Lower leg skin (tissue), 3 donors: ENCODE results near the gene RAD54L.
A peak's percentile ranks its signal among the peaks of the same experiment; 100 is the strongest.

Experiments
- CTCF ChIP-seq, 3 donors: fragments of 450-650 bp; IDR thresholded peaks; one replicate each; pipeline ENCODE4 v1.5.1; 2016; ENCODE audit warnings: antibody characterized with exemption in 3 of 3, mild to moderate bottlenecking in 3 of 3, moderate library complexity in 2 of 3
- POLR2A ChIP-seq, 2 donors: fragments of 450-650 bp; IDR thresholded peaks; one replicate each; pipeline ENCODE4 v1.6.1; 2016 to 2017; ENCODE audit warnings: antibody characterized with exemption in 2 of 2, mild to moderate bottlenecking in 1 of 2, moderate library complexity in 1 of 2

GRCh38 chr1:46303038-46303871 lies 55.7 kb downstream of the RAD54L start, which contains the start of the genes LRRC41 and UQCRH:
- no peak for TF ChIP-seq CTCF (IDR thresholded peaks at IDR 0.05)
- TF ChIP-seq POLR2A (IDR thresholded peaks at IDR 0.05): peak in 1 of 2 donors; percentile 49
